OCI-LY7 (cell line): ENCODE data around the gene ANKS1B.
A peak's percentile ranks its signal among the peaks of the same experiment; 100 is the strongest.

Experiments
- EZH2phosphoT487 ChIP-seq: fragments of 200-600 bp; sonication (generic); IDR thresholded peaks from 2 replicates; pipeline ENCODE4 v1.6.1; 2018; ENCODE audit warnings: low read depth, borderline replicate concordance, mild to moderate bottlenecking, mixed run types, antibody characterized with exemption, low read length, moderate library complexity, mixed read lengths
- TF ChIP-seq, protein P1 (sequence below): fragments of 200-600 bp; sonication (generic); conservative IDR thresholded peaks from 2 replicates; pipeline ENCODE4 v1.5.1; 2014; ENCODE audit warnings: mild to moderate bottlenecking, antibody characterized with exemption, low read length, moderate library complexity, mixed read lengths

DNA sequence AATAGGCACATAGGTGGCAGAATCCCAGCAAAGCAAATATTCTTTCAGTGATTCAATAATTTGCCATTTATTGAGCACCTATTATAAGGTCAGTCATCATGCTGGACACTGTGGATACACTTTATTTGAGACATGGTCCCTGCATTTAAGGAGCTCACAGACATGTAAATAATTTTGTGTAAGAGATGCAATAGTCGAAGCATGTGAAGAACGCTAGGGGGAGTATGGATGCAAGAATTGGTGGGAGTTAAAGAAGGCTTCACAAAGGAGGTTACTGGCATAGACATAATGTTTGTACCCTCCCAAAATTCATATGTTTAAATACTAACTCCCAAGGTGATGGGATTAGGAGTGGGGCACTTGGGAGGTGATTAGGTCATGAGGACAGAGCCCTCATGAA lies 597.8 kb downstream of the ANKS1B start:
- TF ChIP-seq, protein P1, sequence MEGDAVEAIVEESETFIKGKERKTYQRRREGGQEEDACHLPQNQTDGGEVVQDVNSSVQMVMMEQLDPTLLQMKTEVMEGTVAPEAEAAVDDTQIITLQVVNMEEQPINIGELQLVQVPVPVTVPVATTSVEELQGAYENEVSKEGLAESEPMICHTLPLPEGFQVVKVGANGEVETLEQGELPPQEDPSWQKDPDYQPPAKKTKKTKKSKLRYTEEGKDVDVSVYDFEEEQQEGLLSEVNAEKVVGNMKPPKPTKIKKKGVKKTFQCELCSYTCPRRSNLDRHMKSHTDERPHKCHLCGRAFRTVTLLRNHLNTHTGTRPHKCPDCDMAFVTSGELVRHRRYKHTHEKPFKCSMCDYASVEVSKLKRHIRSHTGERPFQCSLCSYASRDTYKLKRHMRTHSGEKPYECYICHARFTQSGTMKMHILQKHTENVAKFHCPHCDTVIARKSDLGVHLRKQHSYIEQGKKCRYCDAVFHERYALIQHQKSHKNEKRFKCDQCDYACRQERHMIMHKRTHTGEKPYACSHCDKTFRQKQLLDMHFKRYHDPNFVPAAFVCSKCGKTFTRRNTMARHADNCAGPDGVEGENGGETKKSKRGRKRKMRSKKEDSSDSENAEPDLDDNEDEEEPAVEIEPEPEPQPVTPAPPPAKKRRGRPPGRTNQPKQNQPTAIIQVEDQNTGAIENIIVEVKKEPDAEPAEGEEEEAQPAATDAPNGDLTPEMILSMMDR, result peak; percentile 76
- TF ChIP-seq EZH2phosphoT487, result no peak
